ENCODE data around the gene ACAD10.
"Not testable (repeated sequence)": the region's sequence is repeated elsewhere in the genome, so short reads cannot be mapped to it uniquely, and the experiment has no call there.

ACAD10 gene

GRCh38 chr12:111705672-111706071, 19.8 kb downstream of the ACAD10 start:
- H3K4me1 Mint-ChIP-seq, result no peaks in the 10 kb centered on the region
- H3K27ac Mint-ChIP-seq, result no peak overlapping the region
- peaks cover 7% of the 10 kb centered on the region for H3K36me3 Mint-ChIP-seq
- H3K9me3 Mint-ChIP-seq, result no peaks in the 10 kb centered on the region
- no peaks in the 10 kb centered on the region for H3K27me3 Mint-ChIP-seq
- H3K4me3 Mint-ChIP-seq, result no peak overlapping the region
- no peak for DNase-seq
- CTCF ChIA-PET, result no interaction called here

- CTCF ChIA-PET, result no interaction called here
- Mint-ChIP-seq H3K4me3 (no peak overlapping the region), H3K27ac (no peak overlapping the region), H3K27me3 (no peaks in the 10 kb centered on the region), H3K9me3 (no peaks in the 10 kb centered on the region), H3K4me1 (no peaks in the 10 kb centered on the region), H3K36me3 (peaks cover 9% of the 10 kb centered on the region)
- DNase-seq, result no peak
Measured at GRCh38 chr12:111706145-111706544, 20.3 kb downstream of the ACAD10 start.

- CTCF ChIA-PET, result interaction anchor here (0.6 kb wide), 1 partner anchor 82 kb away, joined by 3 read pairs; no protein-coding TSS in a partner anchor
- DNase-seq, result no peak
- H3K9me3 Mint-ChIP-seq, result no peaks in the 10 kb centered on the region
- no peak overlapping the region for H3K27ac Mint-ChIP-seq
- no peaks in the 10 kb centered on the region for H3K4me1 Mint-ChIP-seq
- H3K36me3 Mint-ChIP-seq, result peaks cover 23% of the 10 kb centered on the region
- H3K27me3 Mint-ChIP-seq, result no peaks in the 10 kb centered on the region
- no peak overlapping the region for H3K4me3 Mint-ChIP-seq
Measured at GRCh38 chr12:111715279-111715678, 29.4 kb downstream of the ACAD10 start.

GRCh38 chr12:111719316-111719715, 33.5 kb downstream of the ACAD10 start:
- H3K4me3 Mint-ChIP-seq, H3K4me1 Mint-ChIP-seq, H3K27ac Mint-ChIP-seq, H3K9me3 Mint-ChIP-seq, DNase-seq, CTCF ChIA-PET, H3K27me3 Mint-ChIP-seq: not testable (repeated sequence)
- H3K36me3 Mint-ChIP-seq, result peaks cover 19% of the 10 kb centered on the region

- peaks cover 27% of the 10 kb centered on the region for H3K36me3 Mint-ChIP-seq
- H3K4me3 Mint-ChIP-seq, result no peak overlapping the region
- CTCF ChIA-PET, result no interaction called here
- no peak for DNase-seq
- no peak overlapping the region for H3K27ac Mint-ChIP-seq
- no peaks in the 10 kb centered on the region for H3K9me3 Mint-ChIP-seq
- H3K27me3 Mint-ChIP-seq, result no peaks in the 10 kb centered on the region
- H3K4me1 Mint-ChIP-seq, result no peaks in the 10 kb centered on the region
Measured at GRCh38 chr12:111720457-111720856, 34.6 kb downstream of the ACAD10 start.

GRCh38 chr12:111723646-111724360, 38.0 kb downstream of the ACAD10 start:
- CTCF ChIA-PET, H3K27ac Mint-ChIP-seq, H3K4me3 Mint-ChIP-seq, H3K27me3 Mint-ChIP-seq, H3K4me1 Mint-ChIP-seq, DNase-seq, H3K9me3 Mint-ChIP-seq: not testable (repeated sequence)
- H3K36me3 Mint-ChIP-seq, result peaks cover 20% of the 10 kb centered on the region

GRCh38 chr12:111728795-111729194, 42.9 kb downstream of the ACAD10 start:
- H3K4me1 Mint-ChIP-seq, result no peaks in the 10 kb centered on the region
- no peaks in the 10 kb centered on the region for H3K27me3 Mint-ChIP-seq
- H3K27ac Mint-ChIP-seq, result no peak overlapping the region
- H3K36me3 Mint-ChIP-seq, result peaks cover 10% of the 10 kb centered on the region
- no peaks in the 10 kb centered on the region for H3K9me3 Mint-ChIP-seq
- H3K4me3 Mint-ChIP-seq, result no peak overlapping the region
- CTCF ChIA-PET, result no interaction called here
- no peak for DNase-seq

GRCh38 chr12:111730420-111730819, 44.6 kb downstream of the ACAD10 start:
- DNase-seq, result no peak
- no peaks in the 10 kb centered on the region for H3K27me3 Mint-ChIP-seq
- no peaks in the 10 kb centered on the region for H3K9me3 Mint-ChIP-seq
- CTCF ChIA-PET, result no interaction called here
- no peak overlapping the region for H3K4me3 Mint-ChIP-seq
- peaks cover 3% of the 10 kb centered on the region for H3K36me3 Mint-ChIP-seq
- no peak overlapping the region for H3K27ac Mint-ChIP-seq
- no peaks in the 10 kb centered on the region for H3K4me1 Mint-ChIP-seq

- Mint-ChIP-seq H3K9me3 (no peaks in the 10 kb centered on the region), H3K4me3 (no peak overlapping the region), H3K27me3 (no peaks in the 10 kb centered on the region), H3K27ac (no peak overlapping the region), H3K36me3 (peaks cover 5% of the 10 kb centered on the region), H3K4me1 (no peaks in the 10 kb centered on the region)
- CTCF ChIA-PET, result no interaction called here
- DNase-seq, result no peak
Measured at GRCh38 chr12:111732786-111733185, 46.9 kb downstream of the ACAD10 start.

- Mint-ChIP-seq H3K4me3 (no peak overlapping the region), H3K36me3 (peaks cover 5% of the 10 kb centered on the region), H3K27me3 (no peaks in the 10 kb centered on the region), H3K9me3 (no peaks in the 10 kb centered on the region), H3K4me1 (no peaks in the 10 kb centered on the region), H3K27ac (no peak overlapping the region)
- CTCF ChIA-PET, result interaction anchor here (1.2 kb wide), 1 partner anchor 80 kb away, joined by 5 read pairs; no protein-coding TSS in a partner anchor
- no peak for DNase-seq
Measured at GRCh38 chr12:111733340-111733915, 47.6 kb downstream of the ACAD10 start.

- H3K27ac Mint-ChIP-seq, H3K4me3 Mint-ChIP-seq, H3K27me3 Mint-ChIP-seq, CTCF ChIA-PET, DNase-seq, H3K9me3 Mint-ChIP-seq, H3K36me3 Mint-ChIP-seq, H3K4me1 Mint-ChIP-seq: not testable (repeated sequence)
Measured at GRCh38 chr12:111739524-111739923, 53.7 kb downstream of the ACAD10 start.

- Mint-ChIP-seq H3K36me3 (peaks cover 7% of the 10 kb centered on the region), H3K27ac (no peak overlapping the region), H3K27me3 (no peaks in the 10 kb centered on the region), H3K4me1 (no peaks in the 10 kb centered on the region), H3K4me3 (no peak overlapping the region), H3K9me3 (no peaks in the 10 kb centered on the region)
- DNase-seq, result no peak
- CTCF ChIA-PET, result interaction anchor here (1.1 kb wide), 1 partner anchor 71 kb away, joined by 4 read pairs; no protein-coding TSS in a partner anchor
Measured at GRCh38 chr12:111741235-111741812, 55.5 kb downstream of the ACAD10 start.

GRCh38 chr12:111745211-111745610, 59.4 kb downstream of the ACAD10 start:
- DNase-seq, result no peak
- Mint-ChIP-seq H3K4me1 (no peaks in the 10 kb centered on the region), H3K27ac (no peak overlapping the region), H3K4me3 (no peak overlapping the region), H3K9me3 (no peaks in the 10 kb centered on the region), H3K36me3 (peaks cover 8% of the 10 kb centered on the region), H3K27me3 (no peaks in the 10 kb centered on the region)
- CTCF ChIA-PET, result interaction anchor here (1.5 kb wide), 1 partner anchor 9 kb away, joined by 3 read pairs; no protein-coding TSS in a partner anchor

- Mint-ChIP-seq H3K36me3 (peaks cover 8% of the 10 kb centered on the region), H3K9me3 (no peaks in the 10 kb centered on the region), H3K27me3 (no peaks in the 10 kb centered on the region), H3K4me3 (no peak overlapping the region), H3K27ac (no peak overlapping the region), H3K4me1 (no peaks in the 10 kb centered on the region)
- CTCF ChIA-PET, result interaction anchor here (1.9 kb wide), 1 partner anchor 66 kb away, joined by 5 read pairs; no protein-coding TSS in a partner anchor
- DNase-seq, result no peak
Measured at GRCh38 chr12:111747333-111747732, 61.5 kb downstream of the ACAD10 start.

GRCh38 chr12:111748151-111748672, 62.4 kb downstream of the ACAD10 start:
- Mint-ChIP-seq H3K4me1 (no peaks in the 10 kb centered on the region), H3K4me3 (no peak overlapping the region), H3K36me3 (peaks cover 8% of the 10 kb centered on the region), H3K27ac (no peak overlapping the region), H3K9me3 (no peaks in the 10 kb centered on the region), H3K27me3 (no peaks in the 10 kb centered on the region)
- DNase-seq, result no peak
- CTCF ChIA-PET, result no interaction called here

All from activated naive CD4-positive, alpha-beta T cell treated with anti-CD3 and anti-CD28 coated beads, Interleukin-2, amount 10 ng/mL, durations not matched to agents 7 days and 5 days (primary cell).